EH (cell line): ENCODE data around the gene DAB1.
A peak's percentile ranks its signal among the peaks of the same experiment; 100 is the strongest.

Experiments
- DNase-seq: peaks from one replicate; pipeline ENCODE4 v3.0.0-alpha.2; 2015; ENCODE audit warnings: low read depth

Gene DAB1

GRCh38 chr1:56973923-56974742 is 449.7 kb downstream of the DAB1 start:
- no peak for DNase-seq

GRCh38 chr1:56972976-56973375 is 450.9 kb downstream of the DAB1 start:
- DNase-seq = no peak

- no peak for DNase-seq
Observed at GRCh38 chr1:56970280-56970679, 453.6 kb downstream of the DAB1 start.

GRCh38 chr1:56968878-56969495 is 454.9 kb downstream of the DAB1 start:
- DNase-seq = no peak

GRCh38 chr1:56967900-56968832 is 455.7 kb downstream of the DAB1 start:
- DNase-seq = peak; percentile 47

GRCh38 chr1:56967355-56967754 is 456.5 kb downstream of the DAB1 start:
- no peak for DNase-seq

GRCh38 chr1:56966698-56966999 is 457.2 kb downstream of the DAB1 start:
- no peak for DNase-seq

GRCh38 chr1:56965916-56966697 is 457.8 kb downstream of the DAB1 start, which contains the start of gene C8B:
TSS of gene C8B (minus strand) at chr1:56966015. CDS start at chr1:56965948, 67 bp downstream.
- no peak for DNase-seq

- no peak for DNase-seq
Observed at GRCh38 chr1:56965191-56965590, 458.7 kb downstream of the DAB1 start.

- no peak for DNase-seq
Observed at GRCh38 chr1:56964349-56965017, 459.4 kb downstream of the DAB1 start.

- DNase-seq = no peak
Observed at GRCh38 chr1:56963667-56964066, 460.2 kb downstream of the DAB1 start.

GRCh38 chr1:56961426-56961825 is 462.4 kb downstream of the DAB1 start:
- DNase-seq = no peak

- DNase-seq = peak; percentile 73
Observed at GRCh38 chr1:56958526-56958925, 465.3 kb downstream of the DAB1 start.

- DNase-seq = no peak
Observed at GRCh38 chr1:56957931-56958330, 465.9 kb downstream of the DAB1 start.

GRCh38 chr1:56954664-56955063 is 469.2 kb downstream of the DAB1 start:
- DNase-seq = no peak

- no peak for DNase-seq
Observed at GRCh38 chr1:56953386-56953785, 470.5 kb downstream of the DAB1 start.

GRCh38 chr1:56952501-56952900 is 471.4 kb downstream of the DAB1 start:
- no peak for DNase-seq

GRCh38 chr1:56948403-56949023 is 475.3 kb downstream of the DAB1 start:
- DNase-seq = peak; percentile 88
